NCI-H748 (cell line): ENCODE results near the gene LAMTOR3.
"Not testable (repeated sequence)": the region's sequence is repeated elsewhere in the genome, so short reads cannot be mapped to it uniquely, and the experiment has no call there.

Source experiments
- DNase-seq: peaks from one replicate; lab custom pipeline; 2025; ENCODE audit not compliant: unreplicated experiment; lab: John Stamatoyannopoulos, UW

The LAMTOR3 gene

DNA sequence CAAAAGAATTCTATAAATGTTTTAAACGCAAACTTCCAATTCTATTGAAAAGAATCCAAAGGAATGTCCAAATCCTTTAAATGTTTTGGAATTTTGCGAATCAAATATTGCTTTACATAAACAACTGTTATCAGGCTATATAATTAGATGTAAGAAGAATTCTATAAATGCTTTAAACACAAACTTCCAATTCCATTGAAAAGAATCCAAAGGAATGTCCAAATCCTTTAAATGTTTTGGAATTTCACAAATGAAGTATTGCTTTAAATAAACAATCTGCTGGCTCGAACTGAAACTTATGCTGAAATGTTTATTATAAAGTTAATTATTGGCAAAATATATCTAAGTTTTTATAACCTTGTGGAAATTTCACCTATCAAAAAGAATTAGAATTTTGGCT, 61.5 kb downstream of the LAMTOR3 start:
- no peak for DNase-seq

GRCh38 chr4:99832321-99832720, 61.9 kb downstream of the LAMTOR3 start:
- DNase-seq = no peak

GRCh38 chr4:99830051-99830450, 64.2 kb downstream of the LAMTOR3 start:
- not testable (repeated sequence) for DNase-seq

- no peak for DNase-seq
Measured at GRCh38 chr4:99828477-99828876, 65.8 kb downstream of the LAMTOR3 start.
